GM18867 (cell line): Measurements from ENCODE around the gene PRKD2.
"Not testable (repeated sequence)": the region's sequence is repeated elsewhere in the genome, so short reads cannot be mapped to it uniquely, and the experiment has no call there.

Experiments used
- ATAC-seq: cut with Tn5 transposase; IDR thresholded peaks from one replicate; pipeline ENCODE4 v1.9.1; 2021; ENCODE audit warnings: mild to moderate bottlenecking, moderate library complexity; ENCODE audit not compliant: unreplicated experiment

Gene PRKD2

DNA sequence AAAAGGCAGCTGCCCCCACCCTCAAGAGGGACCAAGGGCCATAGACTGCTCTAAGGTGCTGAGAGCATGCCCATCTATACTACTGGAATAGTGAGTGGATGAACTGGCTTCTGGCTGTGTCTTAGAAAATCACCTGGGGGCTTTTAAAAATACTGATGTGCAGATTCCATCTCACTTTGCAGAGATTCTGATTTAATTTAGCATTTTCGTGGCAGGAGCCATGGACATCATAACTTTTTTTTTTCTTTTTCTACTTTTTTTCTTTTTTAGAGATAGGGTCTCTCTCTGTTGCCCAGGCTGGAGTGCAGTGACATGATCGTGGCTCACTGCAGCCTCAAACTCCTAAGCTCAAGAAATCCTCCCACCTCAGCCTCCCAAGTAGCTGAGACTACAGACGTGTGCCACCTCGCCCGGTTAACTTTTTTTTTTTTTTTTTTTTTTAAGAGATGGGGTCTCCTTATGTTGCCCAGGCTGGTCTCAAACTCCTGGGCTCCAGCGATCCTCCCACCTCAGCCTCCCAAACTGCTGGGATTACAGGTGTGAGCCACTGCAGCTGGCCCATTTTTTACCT lies 4.1 kb downstream of the PRKD2 start:
- ATAC-seq: not testable (repeated sequence)

DNA sequence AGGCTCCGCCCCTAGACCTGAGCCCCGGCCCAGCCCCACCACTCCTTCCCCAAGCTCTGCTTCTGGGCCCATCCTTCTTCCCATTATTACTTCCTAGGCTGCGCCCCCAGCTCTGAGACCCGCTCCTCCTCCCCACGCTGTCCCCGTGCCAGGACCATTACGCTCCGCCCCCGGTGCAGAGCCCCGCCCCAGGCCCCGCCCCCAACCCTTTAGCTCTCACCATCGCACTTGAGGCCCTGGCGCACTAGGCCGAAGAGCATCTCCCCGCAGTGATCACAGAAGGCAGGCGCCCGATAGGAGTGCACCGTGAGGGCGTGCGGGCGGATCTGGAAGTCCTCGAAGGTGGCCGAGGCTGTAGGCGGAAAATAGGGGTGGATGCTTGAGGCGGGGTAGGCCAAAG lies 6.2 kb downstream of the PRKD2 start:
- no peak for ATAC-seq

DNA sequence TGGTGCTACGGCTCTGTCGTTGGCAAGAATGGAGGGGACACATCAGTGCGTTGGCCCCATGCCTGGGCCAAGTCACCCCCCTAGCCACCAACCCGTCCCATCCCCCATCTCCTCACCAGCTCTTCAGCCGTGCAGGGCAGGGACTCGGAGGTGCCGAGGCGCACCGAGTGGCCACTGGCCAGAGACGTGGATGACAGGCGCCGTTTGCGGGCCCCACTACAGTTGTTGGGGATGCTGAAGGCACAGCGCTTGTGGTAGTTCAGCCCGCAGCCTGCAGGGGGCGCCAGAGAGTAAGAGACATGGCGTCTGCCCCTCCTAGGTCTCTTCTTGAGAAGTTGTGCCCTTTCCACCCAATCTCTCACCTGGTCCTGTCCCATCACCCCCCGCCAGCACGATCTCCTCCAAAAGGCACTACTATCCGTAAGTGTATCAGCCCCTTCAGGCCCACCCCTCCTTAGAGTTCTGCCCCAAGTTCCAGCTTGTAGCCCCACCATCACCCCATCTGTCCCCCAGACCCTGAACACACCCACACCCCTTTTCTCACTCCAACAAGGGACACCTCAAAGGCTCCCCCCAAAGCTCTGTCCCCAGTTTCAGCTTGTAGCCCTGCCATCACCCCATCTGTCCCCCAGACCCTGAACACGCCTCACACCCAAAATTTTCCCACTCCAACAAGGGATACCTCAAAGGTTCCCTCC lies 12.4 kb downstream of the PRKD2 start:
- no peak for ATAC-seq

DNA sequence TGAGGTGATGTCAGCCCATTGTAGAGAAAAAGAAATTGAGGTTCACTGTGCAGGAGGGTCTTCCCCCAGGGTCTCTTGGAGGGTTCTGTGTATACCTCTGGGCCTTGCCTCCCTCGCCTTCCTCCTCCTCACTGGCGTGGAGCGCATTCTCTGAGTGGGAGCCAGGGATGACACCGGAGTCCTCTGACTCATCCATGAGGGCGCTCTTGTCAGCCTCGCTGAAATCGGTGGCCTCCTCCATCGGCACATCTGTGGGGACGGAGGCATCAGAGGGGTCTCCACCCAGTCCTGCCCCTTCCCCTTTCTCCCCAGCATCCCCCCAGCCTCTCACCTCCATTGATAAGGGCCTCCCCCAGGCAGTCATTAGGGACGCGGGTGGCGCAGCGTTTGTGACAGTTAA lies 16.2 kb downstream of the PRKD2 start:
- no peak for ATAC-seq

DNA sequence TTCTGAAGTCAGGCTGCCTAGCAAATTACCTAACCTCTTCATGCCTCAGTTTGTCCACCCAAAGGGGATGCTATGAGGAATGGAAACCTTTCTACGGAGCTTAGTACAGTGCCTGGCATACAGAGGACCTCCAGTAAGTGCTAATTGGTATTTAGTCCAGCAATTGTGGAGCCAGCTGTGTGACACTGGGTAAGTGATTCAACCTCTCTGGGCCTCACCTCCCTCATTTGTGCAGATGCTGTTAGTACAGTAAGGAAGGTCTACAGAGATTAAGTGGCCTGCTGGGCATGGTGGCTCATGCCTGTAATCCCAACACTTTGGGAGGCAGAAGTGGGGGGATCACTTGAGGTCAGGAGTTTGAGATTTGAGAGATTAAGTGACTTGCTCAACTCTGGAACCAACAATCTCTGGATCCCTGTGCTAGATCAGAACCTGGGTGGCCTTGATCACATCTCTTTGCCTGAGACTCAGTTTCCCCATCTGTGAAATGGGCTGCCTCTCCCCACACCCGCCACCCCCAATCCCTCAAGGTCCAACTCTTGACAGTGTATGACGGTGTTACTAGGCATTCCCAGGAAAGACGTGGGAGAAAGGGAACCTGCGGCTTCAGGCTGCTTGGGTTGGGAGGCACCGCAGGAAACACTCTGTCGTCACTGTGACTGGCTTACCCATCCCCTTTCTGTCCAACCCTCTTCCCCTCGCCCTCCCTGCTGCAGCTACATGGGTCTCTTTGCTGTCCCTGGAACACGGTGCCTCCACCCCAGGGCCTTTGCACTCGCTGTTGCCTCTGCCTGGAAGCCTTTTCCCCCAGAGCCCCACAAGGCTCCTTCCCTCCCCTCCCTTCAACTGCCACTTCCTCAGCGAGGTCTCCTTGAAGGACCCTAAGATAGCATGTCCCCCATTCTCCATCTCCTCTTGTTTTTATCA lies 18.3 kb downstream of the PRKD2 start:
- ATAC-seq: no peak

DNA sequence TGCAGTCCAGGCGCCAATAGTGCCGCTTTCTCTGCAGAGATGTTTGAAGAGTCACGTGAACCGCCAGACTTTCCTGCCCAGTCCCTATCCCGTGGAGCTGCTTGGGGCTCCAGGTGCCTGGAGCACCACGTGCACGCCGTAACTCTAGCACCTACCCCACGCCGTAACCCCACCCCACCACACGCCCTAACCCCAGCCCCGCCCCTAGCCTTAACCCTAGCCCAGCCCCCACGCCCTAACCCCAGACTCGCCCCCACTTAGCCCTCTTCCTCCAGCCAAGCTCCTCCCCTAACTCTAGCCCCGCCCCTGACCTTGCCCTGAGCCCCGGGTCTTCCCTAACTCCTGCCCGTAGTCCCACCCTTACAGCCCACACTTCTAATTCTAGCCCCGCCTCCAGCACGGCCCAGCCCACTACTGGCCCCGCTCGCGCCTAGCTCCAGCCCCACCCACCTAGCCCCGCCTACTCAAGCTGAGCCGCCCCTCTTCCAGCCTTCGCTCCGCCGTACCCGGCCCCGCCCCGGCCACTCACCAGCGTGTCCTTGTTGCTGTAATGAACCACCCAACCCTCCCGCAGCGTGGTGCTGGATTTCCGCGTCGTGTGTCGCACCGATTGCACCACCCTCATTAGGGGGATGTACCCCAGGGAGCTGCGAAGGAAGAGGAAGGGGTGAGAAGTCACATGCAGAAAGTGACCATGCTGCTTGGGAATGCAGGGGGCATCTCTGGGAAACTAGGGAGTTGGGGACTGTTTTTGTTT lies 19.5 kb downstream of the PRKD2 start:
- no peak for ATAC-seq

DNA sequence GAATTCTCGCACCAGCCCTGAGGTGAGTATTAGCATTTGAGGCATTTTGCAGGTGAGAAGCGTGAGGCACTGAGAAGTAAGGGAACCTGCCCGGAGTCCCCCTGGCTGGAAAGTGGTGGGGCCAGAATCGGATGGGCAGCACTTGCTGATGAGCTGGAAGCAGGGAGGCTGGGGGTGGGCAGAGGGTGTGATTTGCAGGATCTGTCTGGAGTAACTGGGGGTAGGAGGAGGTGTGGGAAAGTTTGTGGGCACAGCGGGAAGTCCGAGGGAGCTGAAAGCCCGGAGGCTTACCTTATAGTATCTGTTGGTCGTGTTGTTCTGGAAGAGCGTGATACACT lies 20.1 kb downstream of the PRKD2 start:
- ATAC-seq: no peak

DNA sequence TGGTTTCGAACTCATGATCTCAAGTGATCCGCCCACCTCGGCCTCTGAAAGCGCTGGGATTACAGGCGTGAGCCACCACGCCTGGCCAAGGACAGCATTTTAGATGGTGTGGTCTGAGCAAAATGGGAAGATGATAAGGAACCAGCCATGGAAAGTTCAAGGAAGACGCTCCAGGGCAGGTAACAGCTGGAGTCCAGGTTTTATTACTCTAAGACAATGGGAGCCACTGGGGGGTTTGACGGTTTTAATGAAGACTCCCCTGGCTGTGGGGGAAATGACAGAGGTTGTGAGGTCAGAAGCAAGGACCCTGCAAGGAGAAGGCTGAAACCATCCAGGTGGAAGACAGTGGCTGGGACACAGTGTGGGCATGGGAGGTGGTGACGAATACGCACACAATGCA lies 20.9 kb downstream of the PRKD2 start:
- no peak for ATAC-seq

DNA sequence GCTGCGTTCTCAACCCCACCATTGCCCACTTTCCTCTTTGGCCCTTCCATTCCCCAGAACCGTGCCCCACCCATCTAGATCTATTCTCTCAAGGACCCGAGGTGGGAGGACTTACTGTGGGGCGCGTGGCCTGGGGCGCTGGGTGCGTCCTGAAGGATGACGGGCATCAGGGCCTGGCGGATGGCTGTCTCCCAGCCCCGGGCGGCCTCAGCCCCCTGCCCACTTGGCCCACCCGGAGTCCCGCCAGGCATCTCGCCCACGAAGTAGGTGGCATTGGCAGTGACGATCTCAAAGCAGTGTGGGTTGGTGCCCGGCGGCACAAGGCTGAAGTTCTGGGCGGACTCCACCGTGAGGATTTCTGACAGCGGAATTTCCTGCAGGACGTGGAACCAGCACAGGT lies 23.2 kb downstream of the PRKD2 start:
- ATAC-seq: no peak

DNA sequence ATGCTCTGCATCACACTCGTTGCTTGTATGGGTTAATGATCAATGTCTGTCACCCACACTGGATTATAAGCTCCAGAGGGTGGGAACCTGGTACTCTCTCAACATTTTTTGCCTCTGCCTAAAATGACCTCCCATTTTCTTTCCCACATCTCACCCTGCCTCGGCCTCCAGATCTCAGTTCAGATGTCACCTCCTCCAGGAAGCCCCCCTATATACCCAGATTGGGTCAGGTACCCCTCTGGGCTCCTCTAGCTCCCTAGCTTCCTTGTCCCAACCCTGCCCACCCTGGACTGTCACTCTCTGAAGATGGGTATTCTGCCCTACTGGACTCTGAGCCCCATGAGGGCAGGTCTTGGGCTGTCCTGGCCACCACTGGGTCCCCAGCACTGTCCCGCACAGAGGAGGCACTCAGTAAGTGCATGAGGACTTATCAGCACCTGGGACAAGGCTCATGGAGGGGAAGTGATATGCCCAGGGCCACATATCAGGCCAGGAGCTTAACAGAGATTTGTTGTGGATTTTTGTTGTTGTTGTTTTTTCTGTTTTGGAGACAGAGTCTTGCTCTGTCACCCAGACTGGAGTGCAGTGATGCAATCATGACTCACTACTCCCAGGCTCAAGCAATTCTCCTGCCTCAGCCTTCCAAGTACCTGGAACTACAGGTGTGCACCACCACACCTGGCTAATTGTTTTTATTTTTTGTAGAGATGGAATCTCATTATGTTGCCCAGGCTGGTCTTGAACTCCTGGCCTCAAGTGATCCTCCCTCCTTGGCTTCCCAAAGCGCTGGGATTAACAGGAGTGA lies 23.8 kb downstream of the PRKD2 start:
- ATAC-seq: no peak

DNA sequence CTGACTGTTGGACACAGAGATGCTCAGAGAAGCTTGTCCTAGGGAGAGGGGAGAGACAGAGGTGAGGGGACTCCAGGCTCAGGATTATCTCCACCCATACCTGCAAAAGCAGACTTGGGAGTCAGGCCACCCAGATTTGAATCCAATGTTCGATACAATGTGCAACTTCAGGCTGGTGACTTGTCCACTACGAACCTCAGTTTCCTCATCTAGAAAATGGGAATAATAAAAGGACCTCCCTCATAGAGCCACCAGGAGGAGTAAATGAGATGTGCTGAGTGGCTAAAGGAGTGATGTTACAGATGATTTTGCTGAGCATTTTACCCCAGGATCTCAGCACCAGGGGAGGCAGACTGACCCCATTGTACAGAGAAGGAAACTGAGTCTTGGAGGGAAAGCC lies 25.0 kb downstream of the PRKD2 start:
- no peak for ATAC-seq

DNA sequence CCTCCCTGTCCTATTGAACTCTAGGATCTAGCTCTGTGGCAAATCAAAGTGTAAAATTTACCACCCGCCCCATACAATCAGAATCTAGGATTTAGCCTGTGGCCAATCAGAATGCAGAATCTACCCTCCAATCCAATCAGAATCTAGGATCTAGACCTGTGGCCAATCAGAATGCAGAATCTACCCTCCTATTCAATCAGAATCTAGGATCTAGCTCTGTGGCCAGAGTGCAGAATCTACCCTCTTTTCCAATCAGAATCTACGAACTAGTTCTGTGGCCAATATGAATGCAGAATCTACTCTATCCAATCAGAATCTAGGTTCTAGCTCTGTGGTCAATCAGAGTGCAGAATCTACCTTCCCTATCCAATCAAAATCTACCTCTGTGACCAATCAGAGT lies 25.8 kb downstream of the PRKD2 start:
- ATAC-seq: no peak

DNA sequence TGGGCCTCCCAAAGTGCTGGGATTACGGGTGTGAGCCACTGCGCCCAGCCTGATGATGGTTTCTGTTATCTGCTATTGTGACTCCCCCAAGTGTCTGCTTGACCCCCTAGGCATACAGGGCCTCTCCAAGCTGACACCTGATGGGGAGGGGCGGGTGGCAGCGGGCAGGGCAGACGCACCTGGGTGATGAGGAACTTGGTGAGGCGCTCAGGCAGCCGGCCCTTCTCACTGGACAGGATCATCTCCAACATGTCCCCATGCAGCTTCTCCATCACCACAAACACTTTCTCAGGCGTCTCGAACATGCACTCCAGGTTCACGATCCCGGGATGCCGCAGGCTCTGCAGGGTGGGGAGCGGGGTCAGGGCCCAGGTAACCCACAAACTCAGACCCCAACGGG lies 27.6 kb downstream of the PRKD2 start:
- ATAC-seq: no peak

DNA sequence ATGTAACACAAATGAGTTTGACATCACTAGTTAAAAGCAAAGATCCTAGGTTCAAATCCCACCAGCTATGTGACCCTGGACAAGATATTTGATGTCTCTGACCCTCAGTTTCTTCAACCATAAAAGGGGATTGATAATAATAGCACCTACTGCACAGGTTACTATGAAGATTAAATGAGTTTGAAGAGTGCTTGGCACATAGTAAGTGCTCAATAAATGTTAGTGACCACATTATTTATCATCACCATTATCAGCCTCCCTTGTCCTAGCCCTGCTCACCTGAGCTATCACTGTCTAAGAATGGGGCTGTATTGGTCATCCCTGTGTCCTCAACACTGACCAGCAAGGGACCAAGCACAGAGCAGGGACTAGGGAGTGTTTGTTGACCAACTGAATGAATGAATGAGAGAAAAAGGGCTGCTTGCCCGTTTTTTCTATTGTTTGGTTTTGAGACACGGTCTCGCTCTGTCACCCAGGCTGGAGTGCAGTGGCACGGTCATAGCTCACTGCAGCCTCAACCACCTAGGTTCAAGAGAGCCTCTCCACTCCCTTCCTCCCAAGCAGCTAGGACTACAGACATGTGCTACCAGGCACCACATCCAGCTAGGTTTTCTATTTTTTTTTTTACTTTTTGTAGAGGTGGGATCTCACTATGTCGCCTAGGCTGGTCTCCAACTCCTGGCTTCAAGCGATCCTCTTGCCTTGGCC lies 29.3 kb downstream of the PRKD2 start:
- no peak for ATAC-seq

DNA sequence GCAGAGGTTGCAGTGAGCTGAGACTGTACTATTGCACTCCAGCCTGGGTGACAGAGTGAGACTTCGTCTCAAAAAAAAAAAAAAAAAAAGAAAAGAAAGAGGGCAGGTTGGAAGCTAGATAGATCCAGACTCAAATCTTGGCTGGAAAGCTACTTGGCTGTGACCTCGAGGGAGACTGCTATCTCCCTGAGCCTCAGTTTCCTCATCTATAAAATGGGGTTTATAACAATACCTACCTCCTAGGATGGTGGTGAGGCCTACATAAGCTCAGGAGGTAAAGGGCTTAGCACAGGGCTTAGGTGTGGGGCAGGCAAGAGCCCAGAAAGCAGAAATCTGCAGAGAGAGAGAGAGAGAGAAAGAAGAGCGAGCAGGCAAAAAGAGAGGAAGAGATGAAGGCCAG lies 31.7 kb downstream of the PRKD2 start:
- ATAC-seq: no peak

DNA sequence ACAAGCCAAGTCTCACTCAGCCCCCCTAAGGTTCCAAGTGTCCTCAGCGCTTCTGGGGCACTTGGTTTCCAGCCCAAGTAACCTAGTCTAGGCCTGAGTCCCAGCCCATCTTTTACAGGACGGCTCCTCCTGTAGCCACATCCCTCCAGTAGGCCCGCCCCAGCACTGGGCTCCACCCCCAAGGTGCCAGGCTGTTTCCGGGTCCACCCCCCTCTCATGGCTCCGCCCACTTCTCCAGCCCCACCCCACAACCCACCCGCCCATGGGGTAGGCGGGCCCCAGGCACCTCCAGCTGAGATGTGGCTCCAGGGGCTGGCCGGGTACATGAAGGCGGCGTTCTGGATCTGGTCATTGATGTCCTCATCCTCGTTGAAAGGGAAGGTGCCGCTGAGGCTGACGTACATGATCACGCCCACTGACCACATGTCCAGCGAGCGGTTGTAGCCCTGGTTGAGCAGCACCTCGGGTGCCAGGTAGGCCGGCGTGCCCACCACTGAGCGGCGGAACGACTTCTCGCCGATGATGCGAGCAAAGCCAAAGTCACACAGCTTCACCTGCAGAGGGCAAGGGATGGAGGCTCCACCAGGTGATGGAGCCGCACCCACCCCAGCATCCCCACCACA lies 38.7 kb downstream of the PRKD2 start:
- ATAC-seq: no peak

DNA sequence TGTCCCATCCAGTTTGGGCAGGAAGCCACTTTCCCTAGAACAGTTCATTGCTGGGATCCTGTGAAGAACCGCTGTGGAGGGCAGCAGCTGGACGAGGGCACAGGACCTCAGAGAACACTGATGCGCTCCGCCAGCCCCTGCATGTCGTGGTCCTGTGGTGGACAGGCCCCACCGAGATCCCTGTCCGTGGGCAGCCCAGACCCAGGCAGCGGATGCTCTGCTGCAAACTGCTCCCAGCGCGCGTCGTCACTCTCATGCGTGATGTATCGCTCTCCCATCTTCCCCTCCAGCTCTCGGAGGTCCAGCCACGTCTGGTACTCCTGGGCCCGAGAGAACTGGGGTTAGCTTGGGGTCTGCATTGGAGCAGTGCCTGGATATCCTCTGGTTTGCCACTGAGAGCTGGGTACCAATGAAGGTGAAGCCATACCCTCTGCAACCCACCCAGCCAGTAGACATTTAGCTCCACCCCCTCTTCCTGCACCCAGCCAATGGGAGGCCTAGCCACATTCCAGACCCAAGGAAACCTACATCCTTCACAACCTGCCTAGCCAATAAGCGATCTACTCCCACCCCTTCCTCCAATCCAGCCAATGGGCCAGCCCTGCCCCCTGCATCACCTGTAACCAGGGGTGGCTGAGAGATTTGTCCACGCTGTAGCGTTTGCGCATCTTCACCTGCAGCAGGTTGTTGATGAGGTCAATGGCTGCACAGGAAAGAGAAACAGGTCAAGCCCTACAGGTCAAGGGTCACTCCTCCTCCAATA lies 42.3 kb downstream of the PRKD2 start:
- ATAC-seq: no peak

DNA sequence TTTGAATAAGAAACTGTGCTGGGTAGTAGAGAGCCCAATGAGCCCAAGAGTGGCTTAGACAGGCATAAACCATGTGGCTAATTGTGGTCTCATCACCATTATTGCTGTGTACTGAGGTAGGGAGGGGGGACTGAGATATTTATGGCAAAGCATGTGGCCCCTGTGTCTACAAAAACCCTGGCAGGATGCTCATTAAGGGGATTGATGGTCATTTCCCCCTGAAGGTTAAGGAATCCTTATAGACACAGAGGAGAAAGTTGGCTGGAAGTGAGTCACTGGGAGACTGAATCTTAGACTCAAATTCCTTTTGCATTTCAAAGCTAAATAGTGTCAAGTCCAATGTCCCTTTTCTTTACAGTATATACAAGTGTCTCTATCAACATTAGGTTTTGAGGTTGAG lies 46.1 kb downstream of the PRKD2 start:
- ATAC-seq: no peak

DNA sequence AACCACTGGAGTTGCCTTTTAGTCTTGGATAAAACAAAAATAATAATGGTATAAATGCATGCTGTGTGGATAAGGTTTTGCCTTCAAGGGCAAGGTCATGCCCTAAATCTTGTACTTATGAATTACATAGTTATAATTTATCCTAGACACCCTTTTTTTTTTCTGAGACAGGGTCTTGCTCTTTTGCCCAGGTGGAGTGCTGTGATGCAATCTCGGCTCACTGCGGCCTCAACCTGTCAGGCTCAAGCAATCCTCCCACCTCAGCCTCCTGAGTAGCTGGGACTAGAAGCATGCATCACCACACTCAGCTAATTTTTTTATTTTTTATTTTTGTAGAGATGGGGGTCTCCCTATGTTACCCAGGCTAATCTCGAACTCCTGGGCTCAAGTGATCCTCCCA lies 48.3 kb downstream of the PRKD2 start:
- no peak for ATAC-seq
